CD8-positive, alpha-beta memory T cell (primary cell): Measurements from ENCODE around the gene GALM. TPM values are rescaled to one million over a fixed set of nuclear protein-coding genes. Genes with fewer than 3 reads are reported as not detected.
"Not testable (repeated sequence)": the region's sequence is repeated elsewhere in the genome, so short reads cannot be mapped to it uniquely, and the experiment has no call there.

Experiments used
- CTCF ChIA-PET: fragments of 350-600 bp; sonication (Branson Sonifier 250); formaldehyde crosslinking; loops from one replicate; lab custom pipeline; 2021; ENCODE audit warnings: antibody characterized with exemption; lab: Charles Lee
- POLR2A ChIA-PET: fragments of 350-600 bp; sonication (Branson Sonifier 250); formaldehyde crosslinking; loops from one replicate; lab custom pipeline; 2021; ENCODE audit warnings: antibody characterized with exemption; lab: Charles Lee
- DNase-seq, 5 donors: peaks; one replicate each; pipeline versions ENCODE4 v3.0.0 to v3.0.0-alpha.2; 2020 to 2022; ENCODE audit warnings: mixed read lengths in 1 of 5
- H3K27ac ChIP-seq: one replicate; pipeline ENCODE4 v1.7.0; 2013; ENCODE audit warnings: low read depth, mild to moderate bottlenecking, low read length, moderate library complexity
- H3K27me3 ChIP-seq: 2 replicates; pipeline ENCODE4 v1.7.0; 2013; ENCODE audit warnings: low read length, mild to moderate bottlenecking; ENCODE audit not compliant: insufficient read depth, poor library complexity, severe bottlenecking
- H3K36me3 ChIP-seq: 2 replicates; pipeline ENCODE4 v1.7.0; 2013; ENCODE audit warnings: mild to moderate bottlenecking, low read length, moderate library complexity; ENCODE audit not compliant: insufficient read depth
- H3K4me1 ChIP-seq: 2 replicates; pipeline ENCODE4 v1.7.0; 2013; ENCODE audit warnings: mild to moderate bottlenecking, low read length, moderate library complexity; ENCODE audit not compliant: insufficient read depth
- H3K4me3 ChIP-seq: 2 replicates; pipeline ENCODE4 v1.7.0; 2013; ENCODE audit warnings: mild to moderate bottlenecking, low read length
- H3K9me3 ChIP-seq: 2 replicates; pipeline ENCODE4 v1.7.0; 2013; ENCODE audit warnings: mild to moderate bottlenecking, low read length
- H3K27ac Mint-ChIP-seq, 8 donors: one replicate each; pipeline ENCODE4 v1.8.0; 2020 to 2021; ENCODE audit warnings: mixed read lengths in 8 of 8, mild to moderate bottlenecking in 6 of 8, inconsistent platforms in 3 of 8, moderate library complexity in 3 of 8
- H3K27me3 Mint-ChIP-seq, 2 donors: one replicate each; pipeline ENCODE4 v1.8.0; 2020 to 2021; ENCODE audit warnings: mixed read lengths in 2 of 2, mild to moderate bottlenecking in 1 of 2, moderate library complexity in 1 of 2
- H3K36me3 Mint-ChIP-seq, 3 donors: one replicate each; pipeline ENCODE4 v1.8.0; 2020 to 2021; ENCODE audit warnings: mixed read lengths in 3 of 3, inconsistent platforms in 1 of 3, mild to moderate bottlenecking in 1 of 3
- H3K4me1 Mint-ChIP-seq, 3 donors: one replicate each; pipeline ENCODE4 v1.8.0; 2020 to 2021; ENCODE audit warnings: mixed read lengths in 3 of 3, inconsistent platforms in 1 of 3, mild to moderate bottlenecking in 1 of 3
- H3K4me3 Mint-ChIP-seq, 7 donors: one replicate each; pipeline ENCODE4 v1.8.0; 2020 to 2021; ENCODE audit warnings: mixed read lengths in 7 of 7, mild to moderate bottlenecking in 6 of 7, moderate library complexity in 4 of 7, inconsistent platforms in 2 of 7
- H3K9me3 Mint-ChIP-seq, 5 donors: one replicate each; pipeline ENCODE4 v1.8.0; 2020 to 2022; ENCODE audit warnings: mixed read lengths in 5 of 5, mild to moderate bottlenecking in 3 of 5, moderate library complexity in 2 of 5, inconsistent platforms in 1 of 5
- polyA plus RNA-seq: library from polyadenylated mRNA; unstranded; fragments of 300-500 nt; fragmentation: Illumina TruSeq; gene quantifications from one replicate; pipeline ENCODE4 v1.2.3, GENCODE V29; 2021
- total RNA-seq, 2 experiments: library from RNA; stranded (reverse); gene quantifications; one replicate each; pipeline ENCODE4 v1.2.3, GENCODE V29; 2021

Gene GALM
- total and polyA plus RNA-seq, 3 experiments from 2014 or later = 51.4 to 109 (median 107) TPM

DNA sequence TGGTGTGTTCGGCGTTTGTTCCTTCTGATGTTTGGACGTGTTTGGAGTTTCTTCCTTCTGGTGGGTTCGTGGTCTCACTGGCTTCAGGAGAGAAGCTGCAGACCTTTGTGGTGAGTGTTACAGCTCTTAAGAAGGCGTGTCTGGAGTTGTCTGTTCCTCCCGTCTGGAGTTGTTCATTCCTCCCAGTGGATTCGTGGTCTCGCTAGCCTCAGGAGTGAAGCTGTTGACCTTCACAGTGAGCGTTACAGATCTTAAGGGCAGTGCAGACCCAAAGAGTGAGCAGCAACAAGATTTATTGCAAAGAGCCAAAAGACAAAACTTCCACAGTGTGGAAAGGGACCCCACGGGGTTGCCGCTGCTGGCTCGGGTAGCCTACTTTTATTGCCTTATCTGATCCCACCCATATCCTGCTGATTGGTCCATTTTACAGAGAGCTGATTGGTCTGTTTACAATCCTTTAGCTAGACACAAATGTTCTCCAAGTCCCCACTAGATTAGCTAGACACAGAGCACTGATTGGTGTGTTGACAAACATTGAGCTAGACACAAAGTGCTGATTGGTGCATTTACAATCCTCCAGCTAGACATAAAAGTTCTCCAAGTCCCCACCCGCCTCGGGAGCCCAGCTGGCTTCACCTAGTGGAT lies 23.4 kb upstream of the GALM start:
- POLR2A ChIA-PET, DNase-seq, H3K36me3 Mint-ChIP-seq, H3K27me3 ChIP-seq, H3K27me3 Mint-ChIP-seq, H3K36me3 ChIP-seq, H3K9me3 Mint-ChIP-seq, H3K9me3 ChIP-seq, H3K4me3 ChIP-seq, H3K27ac ChIP-seq, H3K4me3 Mint-ChIP-seq: not testable (repeated sequence)
- H3K4me1 ChIP-seq = peaks cover 17% of the 10 kb centered on the region
- Mint-ChIP-seq H3K4me1 (peaks cover 16 to 25% (median 23%) of the 10 kb centered on the region in 3 donors), H3K27ac (peak overlapping the region in 7 of 8 donors; percentile 4 to 97 (median 64))
- CTCF ChIA-PET = interaction anchor here (1.3 to 1.7 kb wide), 3 partner anchors 10 to 32 kb away, joined by 3 to 6 read pairs (median 3); no protein-coding TSS in a partner anchor

- no peaks in the 10 kb centered on the region for H3K27me3 ChIP-seq
- CTCF ChIA-PET = interaction anchor here (0.9 to 1.7 kb wide), 9 partner anchors 10 to 107 kb away, joined by 3 to 6 read pairs (median 3); no protein-coding TSS in a partner anchor
- Mint-ChIP-seq H3K4me1 (peaks cover 22 to 32% (median 30%) of the 10 kb centered on the region in 3 donors), H3K4me3 (peak overlapping the region in 4 of 7 donors; percentile 75 to 84 (median 80)), H3K9me3 (peaks cover 0 to 3% (median 0%) of the 10 kb centered on the region in 5 donors), H3K36me3 (peaks cover 0 to 4% (median 0%) of the 10 kb centered on the region in 3 donors), H3K27me3 (no peaks in the 10 kb centered on the region), H3K27ac (peak overlapping the region; percentile 60 to 95 (median 93))
- DNase-seq = no peak
- H3K9me3 ChIP-seq = no peaks in the 10 kb centered on the region
- POLR2A ChIA-PET = interaction anchor here (0.8 to 1.6 kb wide), 2 partner anchors 23 to 25 kb away, joined by 5 to 9 read pairs; no protein-coding TSS in a partner anchor
- H3K4me3 ChIP-seq = peak overlapping the region; percentile 40
- H3K36me3 ChIP-seq = no peaks in the 10 kb centered on the region
- H3K4me1 ChIP-seq = peaks cover 22% of the 10 kb centered on the region
- H3K27ac ChIP-seq = peak overlapping the region; percentile 51
Observed at GRCh38 chr2:38643021-38643671, 22.8 kb upstream of the GALM start.

GRCh38 chr2:38643683-38644511 lies 22.0 kb upstream of the GALM start:
- peak overlapping the region; percentile 66 to 95 (median 93) for H3K27ac Mint-ChIP-seq
- not testable (repeated sequence) for H3K27me3 Mint-ChIP-seq, H3K9me3 Mint-ChIP-seq, H3K27me3 ChIP-seq, H3K9me3 ChIP-seq, H3K36me3 Mint-ChIP-seq, H3K36me3 ChIP-seq
- Histone ChIP-seq H3K27ac (peak overlapping the region; percentile 51), H3K4me3 (peak overlapping the region; percentile 40), H3K4me1 (peaks cover 29% of the 10 kb centered on the region)
- H3K4me3 Mint-ChIP-seq = peak overlapping the region; percentile 1 to 84 (median 75)
- ChIA-PET CTCF (interaction anchor here (0.9 to 1.4 kb wide), 7 partner anchors 9 to 108 kb away, joined by 3 to 5 read pairs (median 3); no protein-coding TSS in a partner anchor), POLR2A (interaction anchor here (0.6 to 1.6 kb wide), 4 partner anchors 17 to 24 kb away, joined by 3 to 9 read pairs (median 6); partner anchors contain the start of gene GALM)
- DNase-seq = peak in 2 of 5 donors; percentile 7 to 36
- peaks cover 27 to 37% (median 37%) of the 10 kb centered on the region in 3 donors for H3K4me1 Mint-ChIP-seq

DNA sequence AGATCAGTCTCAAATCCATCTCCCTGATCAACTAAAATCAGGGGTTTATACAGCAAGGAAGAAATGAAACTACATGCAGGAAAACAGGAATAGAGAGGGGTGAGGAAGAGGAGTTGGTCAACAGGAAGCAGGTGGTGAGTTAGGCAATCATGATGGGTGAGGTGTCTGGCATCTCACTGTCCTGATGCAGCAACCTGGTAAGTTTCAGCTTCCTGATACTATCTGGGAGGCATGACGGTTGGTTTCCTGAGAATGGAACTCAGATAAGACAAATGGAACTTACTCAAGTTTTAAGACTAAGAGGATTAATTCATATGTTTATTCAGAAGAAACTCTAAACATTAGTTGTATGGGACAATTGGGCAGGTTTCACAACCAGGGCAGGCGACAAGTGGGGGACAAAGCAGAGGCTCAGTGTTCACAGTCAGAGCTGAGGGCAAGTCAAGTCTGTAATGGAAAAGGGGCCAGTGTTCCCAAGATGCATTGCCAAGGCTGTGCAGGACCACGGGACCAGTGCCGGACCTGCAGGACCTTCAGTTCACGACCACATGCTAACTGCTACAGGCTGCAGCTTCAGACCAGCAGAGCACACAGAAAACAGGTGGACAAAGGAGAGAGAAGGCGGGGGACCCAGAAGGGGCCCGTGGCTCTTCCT lies 17.7 kb upstream of the GALM start:
- peaks cover 27 to 57% (median 44%) of the 10 kb centered on the region in 3 donors for H3K4me1 Mint-ChIP-seq

GRCh38 chr2:38649176-38649728 lies 16.7 kb upstream of the GALM start:
- Histone ChIP-seq H3K9me3 (no peaks in the 10 kb centered on the region), H3K27me3 (no peaks in the 10 kb centered on the region), H3K4me3 (no peak overlapping the region), H3K27ac (no peak overlapping the region), H3K36me3 (no peaks in the 10 kb centered on the region), H3K4me1 (peaks cover 41% of the 10 kb centered on the region)
- H3K27ac Mint-ChIP-seq = peak overlapping the region in 1 of 8 donors; percentile 66
- peaks cover 0 to 3% (median 0%) of the 10 kb centered on the region in 5 donors for H3K9me3 Mint-ChIP-seq
- peaks cover 0 to 8% (median 1%) of the 10 kb centered on the region in 3 donors for H3K36me3 Mint-ChIP-seq
- CTCF ChIA-PET = interaction anchor here (1.8 kb wide), 1 partner anchor 32 kb away, joined by 3 read pairs; no protein-coding TSS in a partner anchor
- no peak for DNase-seq
- H3K27me3 Mint-ChIP-seq = no peaks in the 10 kb centered on the region
- POLR2A ChIA-PET = interaction anchor here (0.5 to 0.6 kb wide), 3 partner anchors 47 to 1297 kb away, joined by 3 to 4 read pairs (median 3); no protein-coding TSS in a partner anchor
- H3K4me1 Mint-ChIP-seq = peaks cover 31 to 57% (median 46%) of the 10 kb centered on the region in 3 donors
- no peak overlapping the region for H3K4me3 Mint-ChIP-seq

More for the DNA sequence above, 17.7 kb upstream of the GALM start:
- POLR2A ChIA-PET = interaction anchor here (0.6 kb wide), 1 partner anchor 610 kb away, joined by 3 read pairs; no protein-coding TSS in a partner anchor
- H3K27ac Mint-ChIP-seq = peak overlapping the region in 7 of 8 donors; percentile 29 to 98 (median 77)
- CTCF ChIA-PET = interaction anchor here (1.8 kb wide), 1 partner anchor 31 kb away, joined by 3 read pairs; no protein-coding TSS in a partner anchor
- no peak overlapping the region for H3K27ac ChIP-seq
- H3K36me3 ChIP-seq = no peaks in the 10 kb centered on the region
- peaks cover 41% of the 10 kb centered on the region for H3K4me1 ChIP-seq
- H3K9me3 Mint-ChIP-seq = peaks cover 0 to 3% (median 0%) of the 10 kb centered on the region in 5 donors
- no peak overlapping the region for H3K4me3 ChIP-seq
- H3K36me3 Mint-ChIP-seq = peaks cover 0 to 8% (median 1%) of the 10 kb centered on the region in 3 donors
- no peaks in the 10 kb centered on the region for H3K27me3 ChIP-seq
- DNase-seq = no peak
- no peaks in the 10 kb centered on the region for H3K27me3 Mint-ChIP-seq
- no peaks in the 10 kb centered on the region for H3K9me3 ChIP-seq
- peak overlapping the region in 4 of 7 donors; percentile 13 to 67 (median 44) for H3K4me3 Mint-ChIP-seq

GRCh38 chr2:38650012-38650411 lies 15.9 kb upstream of the GALM start:
- no peak for DNase-seq
- no peaks in the 10 kb centered on the region for H3K27me3 ChIP-seq
- H3K27me3 Mint-ChIP-seq = no peaks in the 10 kb centered on the region
- POLR2A ChIA-PET = interaction anchor here (0.5 kb wide), 1 partner anchor 1298 kb away, joined by 4 read pairs; no protein-coding TSS in a partner anchor
- H3K4me1 Mint-ChIP-seq = peaks cover 36 to 58% (median 47%) of the 10 kb centered on the region in 3 donors
- no peaks in the 10 kb centered on the region for H3K36me3 ChIP-seq
- CTCF ChIA-PET = interaction anchor here (4.8 kb wide), 1 partner anchor 46 kb away, joined by 24 read pairs; the partner anchor contains the start of gene HNRNPLL
- no peak overlapping the region for H3K4me3 Mint-ChIP-seq
- no peak overlapping the region for H3K27ac ChIP-seq
- H3K9me3 ChIP-seq = no peaks in the 10 kb centered on the region
- peak overlapping the region in 4 of 8 donors; percentile 13 to 43 (median 25) for H3K27ac Mint-ChIP-seq
- peaks cover 0 to 8% (median 1%) of the 10 kb centered on the region in 3 donors for H3K36me3 Mint-ChIP-seq
- H3K4me1 ChIP-seq = peaks cover 42% of the 10 kb centered on the region
- H3K4me3 ChIP-seq = no peak overlapping the region
- peaks cover 0 to 3% (median 0%) of the 10 kb centered on the region in 5 donors for H3K9me3 Mint-ChIP-seq
